ENCODE measurements around the gene STK36. TPM values are rescaled to one million over a fixed set of nuclear protein-coding genes. Genes with fewer than 3 reads are reported as not detected.

STK36 gene
- total RNA-seq, 1 experiment from 2014 or later = 20.7 TPM

GRCh38 chr2:218626369-218626768, 45.5 kb upstream of the STK36 start:
- TF ChIP-seq CTCF (IDR thresholded peaks at IDR 0.05; ENCODE audit: unreplicated experiment) = no peak
- ChIA-PET POLR2A (no interaction called here), CTCF (interaction anchor here (1.3 kb wide), 1 partner anchor 22 kb away, joined by 6 read pairs; no protein-coding TSS in a partner anchor)
- DNase-seq (ENCODE audit: unreplicated experiment) = no peak
- Mint-ChIP-seq H3K4me3 (ENCODE audit: unreplicated experiment) (no peak overlapping the region), H3K4me1 (ENCODE audit: insufficient read depth, unreplicated experiment) (no peaks in the 10 kb centered on the region), H3K27me3 (ENCODE audit: insufficient read depth, unreplicated experiment) (no peaks in the 10 kb centered on the region), H3K27ac (ENCODE audit: low read depth, unreplicated experiment) (no peak overlapping the region), H3K36me3 (ENCODE audit: insufficient read depth, unreplicated experiment) (peaks cover 6% of the 10 kb centered on the region), H3K9me3 (ENCODE audit: unreplicated experiment) (no peaks in the 10 kb centered on the region)
- no TSS peak for BruUV-seq (replicated peaks)
- intact Hi-C loops (cut with micrococcal nuclease) = no loop called here

- no peaks in the 10 kb centered on the region for H3K9me3 Mint-ChIP-seq (ENCODE audit: unreplicated experiment)
- DNase-seq (ENCODE audit: unreplicated experiment) = no peak
- no peak overlapping the region for H3K27ac Mint-ChIP-seq (ENCODE audit: low read depth, unreplicated experiment)
- no TSS peak for BruUV-seq (replicated peaks)
- intact Hi-C loops (cut with micrococcal nuclease) = no loop called here
- no peaks in the 10 kb centered on the region for H3K27me3 Mint-ChIP-seq (ENCODE audit: insufficient read depth, unreplicated experiment)
- no peak overlapping the region for H3K4me3 Mint-ChIP-seq (ENCODE audit: unreplicated experiment)
- ChIA-PET CTCF (interaction anchor here (0.9 to 1.1 kb wide), 4 partner anchors 11 to 98 kb away, joined by 3 to 6 read pairs (median 4); no protein-coding TSS in a partner anchor), POLR2A (no interaction called here)
- H3K4me1 Mint-ChIP-seq (ENCODE audit: insufficient read depth, unreplicated experiment) = no peaks in the 10 kb centered on the region
- TF ChIP-seq CTCF (IDR thresholded peaks at IDR 0.05; ENCODE audit: unreplicated experiment) = no peak
- peaks cover 6% of the 10 kb centered on the region for H3K36me3 Mint-ChIP-seq (ENCODE audit: insufficient read depth, unreplicated experiment)
These were observed 43.9 kb upstream of the STK36 start for GRCh38 chr2:218627939-218628338.

- BruUV-seq (replicated peaks) = no TSS peak
- Mint-ChIP-seq H3K9me3 (ENCODE audit: unreplicated experiment) (no peaks in the 10 kb centered on the region), H3K36me3 (ENCODE audit: insufficient read depth, unreplicated experiment) (peaks cover 23% of the 10 kb centered on the region), H3K27ac (ENCODE audit: low read depth, unreplicated experiment) (no peak overlapping the region), H3K4me1 (ENCODE audit: insufficient read depth, unreplicated experiment) (no peaks in the 10 kb centered on the region), H3K27me3 (ENCODE audit: insufficient read depth, unreplicated experiment) (no peaks in the 10 kb centered on the region), H3K4me3 (ENCODE audit: unreplicated experiment) (no peak overlapping the region)
- POLR2A ChIA-PET = interaction anchor here (0.6 to 1.2 kb wide), 3 partner anchors 9 to 24 kb away, joined by 3 to 4 read pairs (median 4); partner anchors contain the start of gene PLCD4
- no peak for TF ChIP-seq CTCF (IDR thresholded peaks at IDR 0.05; ENCODE audit: unreplicated experiment)
- intact Hi-C loops (cut with micrococcal nuclease) = no loop called here
- DNase-seq (ENCODE audit: unreplicated experiment) = peak; percentile 80
- CTCF ChIA-PET = interaction anchor here (0.5 to 1.2 kb wide), 6 partner anchors 16 to 110 kb away, joined by 3 to 5 read pairs (median 4); no protein-coding TSS in a partner anchor
These were observed 40.0 kb upstream of the STK36 start for GRCh38 chr2:218631837-218632236.

GRCh38 chr2:218635719-218636118, 36.2 kb upstream of the STK36 start:
- no peaks in the 10 kb centered on the region for H3K4me1 Mint-ChIP-seq (ENCODE audit: insufficient read depth, unreplicated experiment)
- H3K27ac Mint-ChIP-seq (ENCODE audit: low read depth, unreplicated experiment) = no peak overlapping the region
- no TSS peak for BruUV-seq (replicated peaks)
- H3K36me3 Mint-ChIP-seq (ENCODE audit: insufficient read depth, unreplicated experiment) = peaks cover 53% of the 10 kb centered on the region
- TF ChIP-seq CTCF (IDR thresholded peaks at IDR 0.05; ENCODE audit: unreplicated experiment) = no peak
- POLR2A ChIA-PET = interaction anchor here (0.6 kb wide), 1 partner anchor 116 kb away, joined by 5 read pairs; no protein-coding TSS in a partner anchor
- intact Hi-C loops (cut with micrococcal nuclease) = no loop called here
- H3K9me3 Mint-ChIP-seq (ENCODE audit: unreplicated experiment) = no peaks in the 10 kb centered on the region
- no peak overlapping the region for H3K4me3 Mint-ChIP-seq (ENCODE audit: unreplicated experiment)
- CTCF ChIA-PET = interaction anchor here (0.6 to 1.5 kb wide), 2 partner anchors 12 to 49 kb away, joined by 4 to 5 read pairs; no protein-coding TSS in a partner anchor
- no peak for DNase-seq (ENCODE audit: unreplicated experiment)
- H3K27me3 Mint-ChIP-seq (ENCODE audit: insufficient read depth, unreplicated experiment) = no peaks in the 10 kb centered on the region

All from MCF 10A (cell line).